H9 (cell line): ENCODE results near the gene ALPG. TPM values are rescaled to one million over a fixed set of nuclear protein-coding genes. Genes with fewer than 3 reads are reported as not detected.

ENCODE experiments used
- DNase-seq: peaks from one replicate; pipeline ENCODE4 v3.0.0-alpha.2; 2017
- H2AFZ ChIP-seq: one replicate; pipeline ENCODE4 v1.6.1; 2013; ENCODE audit warnings: mild to moderate bottlenecking, low read length, control low read depth, moderate library complexity
- H2AK5ac ChIP-seq: 2 replicates; pipeline ENCODE4 v1.6.1; 2013; ENCODE audit warnings: low read length, control low read depth, mixed read lengths; ENCODE audit not compliant: insufficient read length
- H2BK120ac ChIP-seq: one replicate; pipeline ENCODE4 v1.6.1; 2013; ENCODE audit warnings: low read depth, mild to moderate bottlenecking, low read length, control low read depth, inconsistent platforms; ENCODE audit not compliant: poor library complexity, severe bottlenecking
- H2BK12ac ChIP-seq: 2 replicates; pipeline ENCODE4 v1.6.1; 2013; ENCODE audit warnings: low read length, control low read depth, mixed read lengths, low read depth; ENCODE audit not compliant: insufficient read length
- H2BK15ac ChIP-seq: 2 replicates; pipeline ENCODE4 v1.6.1; 2013; ENCODE audit warnings: low read depth, low read length, control low read depth
- H2BK20ac ChIP-seq: one replicate; pipeline ENCODE4 v1.6.1; 2013; ENCODE audit warnings: low read depth, mild to moderate bottlenecking, low read length, control low read depth, inconsistent platforms; ENCODE audit not compliant: poor library complexity, severe bottlenecking
- H2BK5ac ChIP-seq: 2 replicates; pipeline ENCODE4 v1.6.1; 2013; ENCODE audit warnings: low read length, control low read depth, mixed read lengths; ENCODE audit not compliant: insufficient read length
- H3K14ac ChIP-seq: 2 replicates; pipeline ENCODE4 v1.6.1; 2013; ENCODE audit warnings: low read length, control low read depth; ENCODE audit not compliant: insufficient read depth
- H3K18ac ChIP-seq: 2 replicates; pipeline ENCODE4 v1.6.1; 2013; ENCODE audit warnings: low read depth, mild to moderate bottlenecking, mixed read lengths, low read length, control low read depth; ENCODE audit not compliant: insufficient read length
- H3K23ac ChIP-seq: 2 replicates; pipeline ENCODE4 v1.6.1; 2013; ENCODE audit warnings: low read length, control low read depth, mixed read lengths, low read depth; ENCODE audit not compliant: insufficient read length
- H3K23me2 ChIP-seq: 2 replicates; pipeline ENCODE4 v1.6.1; 2013; ENCODE audit warnings: low read depth, mild to moderate bottlenecking, mixed read lengths, low read length, control low read depth; ENCODE audit not compliant: insufficient read length, poor library complexity, severe bottlenecking
- H3K27ac ChIP-seq: 2 replicates; pipeline ENCODE4 v1.5.1; 2013; ENCODE audit warnings: low read length, control low read depth, mixed read lengths, low read depth; ENCODE audit not compliant: insufficient read length
- H3K27me3 ChIP-seq: 2 replicates; pipeline ENCODE4 v1.6.1; 2013; ENCODE audit warnings: low read length, control low read depth, inconsistent platforms; ENCODE audit not compliant: insufficient read depth
- H3K4ac ChIP-seq: 2 replicates; pipeline ENCODE4 v1.6.1; 2013; ENCODE audit warnings: low read depth, mild to moderate bottlenecking, control low read depth, inconsistent platforms, low read length, moderate library complexity
- H3K4me1 ChIP-seq: 2 replicates; pipeline ENCODE4 v1.6.1; 2013; ENCODE audit warnings: low read length, control low read depth, inconsistent platforms; ENCODE audit not compliant: insufficient read depth
- H3K4me2 ChIP-seq: 2 replicates; pipeline ENCODE4 v1.6.1; 2013; ENCODE audit warnings: low read length, control low read depth, mixed read lengths; ENCODE audit not compliant: insufficient read length, insufficient read depth
- H3K56ac ChIP-seq: 2 replicates; pipeline ENCODE4 v1.6.1; 2013; ENCODE audit warnings: low read depth, mild to moderate bottlenecking, mixed read lengths, low read length, control low read depth; ENCODE audit not compliant: insufficient read length
- H3K79me1 ChIP-seq: 2 replicates; pipeline ENCODE4 v1.6.1; 2013; ENCODE audit warnings: low read depth, mild to moderate bottlenecking, moderate library complexity, low read length, control low read depth, inconsistent platforms; ENCODE audit not compliant: insufficient read depth, poor library complexity, severe bottlenecking
- H3K79me2 ChIP-seq: 2 replicates; pipeline ENCODE4 v1.6.1; 2013; ENCODE audit warnings: low read length, control low read depth, inconsistent platforms; ENCODE audit not compliant: insufficient read depth
- H3K9ac ChIP-seq: 2 replicates; pipeline ENCODE4 v1.6.1; 2013; ENCODE audit warnings: low read length, control low read depth, mixed read lengths; ENCODE audit not compliant: insufficient read length; ENCODE audit errors: extremely low read depth
- H3K9me3 ChIP-seq: one replicate; pipeline ENCODE4 v1.6.1; 2013; ENCODE audit warnings: low read depth, low read length, inconsistent platforms; ENCODE audit not compliant: control insufficient read depth
- H3T11ph ChIP-seq: one replicate; pipeline ENCODE4 v1.6.1; 2013; ENCODE audit warnings: mild to moderate bottlenecking, low read length, control low read depth, inconsistent platforms
- H4K20me1 ChIP-seq: one replicate; pipeline ENCODE4 v1.6.1; 2013; ENCODE audit not compliant: control insufficient read depth, insufficient read length, insufficient read depth
- H4K5ac ChIP-seq: 2 replicates; pipeline ENCODE4 v1.6.1; 2013; ENCODE audit warnings: low read depth, mild to moderate bottlenecking, mixed read lengths, low read length, control low read depth; ENCODE audit not compliant: insufficient read length
- H4K8ac ChIP-seq: replicated peaks from 2 replicates; pipeline ENCODE4 v1.6.1; 2013; ENCODE audit warnings: low read length, control low read depth, mixed read lengths, low read depth; ENCODE audit not compliant: insufficient read length
- H4K91ac ChIP-seq: 2 replicates; pipeline ENCODE4 v1.6.1; 2013; ENCODE audit warnings: low read depth, mild to moderate bottlenecking, moderate library complexity, mixed read lengths, low read length, control low read depth; ENCODE audit not compliant: insufficient read length
- H3K27ac Mint-ChIP-seq, 3 experiments: 2 replicates in 2 of 3; 3 replicates in 1 of 3; pipeline ENCODE4 v1.8.0; 2020 to 2021; ENCODE audit warnings: mixed read lengths in 3 of 3, mild to moderate bottlenecking in 1 of 3, moderate library complexity in 1 of 3
- H3K27me3 Mint-ChIP-seq: 2 replicates; pipeline ENCODE4 v1.8.0; 2021; ENCODE audit warnings: low read depth, mild to moderate bottlenecking, moderate library complexity, mixed read lengths
- H3K36me3 Mint-ChIP-seq, 3 experiments: 2 replicates in 2 of 3; 3 replicates in 1 of 3; pipeline ENCODE4 v1.8.0; 2020 to 2021; ENCODE audit warnings: low read depth in 3 of 3, mixed read lengths in 3 of 3; ENCODE audit not compliant: insufficient read depth in 1 of 3
- H3K4me1 Mint-ChIP-seq, 2 experiments: 2 replicates each; pipeline ENCODE4 v1.8.0; 2020; ENCODE audit warnings: mixed read lengths in 2 of 2
- H3K4me3 Mint-ChIP-seq, 2 experiments: 2 replicates in 1 of 2; 3 replicates in 1 of 2; pipeline ENCODE4 v1.8.0; 2020 to 2021; ENCODE audit warnings: mild to moderate bottlenecking in 2 of 2, mixed read lengths in 2 of 2, moderate library complexity in 1 of 2
- H3K9me3 Mint-ChIP-seq, 2 experiments: 2 replicates in 1 of 2; 3 replicates in 1 of 2; pipeline ENCODE4 v1.8.0; 2020; ENCODE audit warnings: mild to moderate bottlenecking in 2 of 2, mixed read lengths in 2 of 2, moderate library complexity in 1 of 2
- WGBS: extraction: QIAGEN DNeasy Blood & Tissue Kit; methylation state at CpG from one replicate; pipeline ENCODE4 v1.1.7; 2013; ENCODE audit warnings: missing lambda C conversion rate, low lambda C conversion rate, mixed read lengths; ENCODE audit not compliant: insufficient read length; ENCODE audit errors: extremely low coverage; 5-methylcytosine and 5-hydroxymethylcytosine counted together
- total RNA-seq: library from RNA; stranded (reverse); gene quantifications from 2 replicates; pipeline ENCODE4 v1.2.1, GENCODE V29; 2021
- TF ChIP-seq, protein P1 (sequence below): fragments of 200-600 bp; sonication (generic); conservative IDR thresholded peaks from 3 replicates; pipeline ENCODE4 v1.8.0; 2021; ENCODE audit warnings: antibody characterized with exemption, mild to moderate bottlenecking

ALPG gene
- total RNA-seq, 1 experiment from 2014 or later, result 1.3 TPM

GRCh38 chr2:232389327-232389726 lies 17.3 kb upstream of the ALPG start:
- no peak overlapping the region for H4K5ac ChIP-seq
- no peak overlapping the region for H2BK20ac ChIP-seq
- no peak overlapping the region for H3K56ac ChIP-seq
- no peaks in the 10 kb centered on the region for H3K79me1 ChIP-seq
- DNase-seq, result no peak
- TF ChIP-seq, protein P1, sequence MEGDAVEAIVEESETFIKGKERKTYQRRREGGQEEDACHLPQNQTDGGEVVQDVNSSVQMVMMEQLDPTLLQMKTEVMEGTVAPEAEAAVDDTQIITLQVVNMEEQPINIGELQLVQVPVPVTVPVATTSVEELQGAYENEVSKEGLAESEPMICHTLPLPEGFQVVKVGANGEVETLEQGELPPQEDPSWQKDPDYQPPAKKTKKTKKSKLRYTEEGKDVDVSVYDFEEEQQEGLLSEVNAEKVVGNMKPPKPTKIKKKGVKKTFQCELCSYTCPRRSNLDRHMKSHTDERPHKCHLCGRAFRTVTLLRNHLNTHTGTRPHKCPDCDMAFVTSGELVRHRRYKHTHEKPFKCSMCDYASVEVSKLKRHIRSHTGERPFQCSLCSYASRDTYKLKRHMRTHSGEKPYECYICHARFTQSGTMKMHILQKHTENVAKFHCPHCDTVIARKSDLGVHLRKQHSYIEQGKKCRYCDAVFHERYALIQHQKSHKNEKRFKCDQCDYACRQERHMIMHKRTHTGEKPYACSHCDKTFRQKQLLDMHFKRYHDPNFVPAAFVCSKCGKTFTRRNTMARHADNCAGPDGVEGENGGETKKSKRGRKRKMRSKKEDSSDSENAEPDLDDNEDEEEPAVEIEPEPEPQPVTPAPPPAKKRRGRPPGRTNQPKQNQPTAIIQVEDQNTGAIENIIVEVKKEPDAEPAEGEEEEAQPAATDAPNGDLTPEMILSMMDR, result no peak
- no peaks in the 10 kb centered on the region for H3K79me2 ChIP-seq
- H3K9ac ChIP-seq, result no peak overlapping the region
- no peak overlapping the region for H3K23ac ChIP-seq
- peaks cover 38% of the 10 kb centered on the region; the same call in 1 of the 2 replicates for H3K27me3 ChIP-seq
- no peak overlapping the region for H2BK5ac ChIP-seq
- H3K36me3 Mint-ChIP-seq, result peaks cover 1 to 49% (median 9%) of the 10 kb centered on the region in 3 experiments; a peak in 5 of 7 replicates
- peaks cover 30 to 36% of the 10 kb centered on the region in 2 experiments for H3K4me1 Mint-ChIP-seq
- H3K27ac ChIP-seq, result no peak overlapping the region
- H4K91ac ChIP-seq, result no peak overlapping the region
- no peak overlapping the region for H3K18ac ChIP-seq
- H2AK5ac ChIP-seq, result no peak overlapping the region
- H3T11ph ChIP-seq, result no peak overlapping the region
- H3K4me2 ChIP-seq, result no peak overlapping the region
- peaks cover 2 to 3% of the 10 kb centered on the region in 2 experiments; a peak in 2 of 5 replicates for H3K9me3 Mint-ChIP-seq
- no peaks in the 10 kb centered on the region for H4K20me1 ChIP-seq
- no peak overlapping the region for H3K4ac ChIP-seq
- H3K4me3 Mint-ChIP-seq, result peak overlapping the region; percentile 31 to 41; a peak in 3 of 5 replicates
- H2BK12ac ChIP-seq, result no peak overlapping the region
- H3K4me1 ChIP-seq, result no peaks in the 10 kb centered on the region
- H2AFZ ChIP-seq, result no peak overlapping the region
- peaks cover 23% of the 10 kb centered on the region for H3K23me2 ChIP-seq
- no peak overlapping the region for H2BK15ac ChIP-seq
- no peak overlapping the region; a peak in 1 of 7 replicates for H3K27ac Mint-ChIP-seq
- no peak overlapping the region for H3K14ac ChIP-seq
- H3K9me3 ChIP-seq, result no peaks in the 10 kb centered on the region
- no CpG with 5 or more reads among the region's 6 CpGs for WGBS
- no peak overlapping the region for H2BK120ac ChIP-seq
- no peak overlapping the region for H4K8ac ChIP-seq
- peaks cover 78% of the 10 kb centered on the region for H3K27me3 Mint-ChIP-seq
